OCI-LY7 (cell line): ENCODE data around the gene C16orf46. TPM values are rescaled to one million over a fixed set of nuclear protein-coding genes. Genes with fewer than 3 reads are reported as not detected.
A peak's percentile ranks its signal among the peaks of the same experiment; 100 is the strongest.

Source experiments
- BruUV-seq: library from RNA; stranded (reverse); fragments of 400-500 nt; replicated peaks from 2 replicates; lab custom pipeline; 2021; lab: Mats Ljungman, UMichigan
- CTCF ChIA-PET: fragments of 300-600 bp; sonication (Branson Sonifier 250); formaldehyde crosslinking; loops from one replicate; lab custom pipeline; 2022; ENCODE audit warnings: antibody characterized with exemption; ENCODE audit not compliant: unreplicated experiment; lab: Charles Lee
- POLR2A ChIA-PET: fragments of 300-600 bp; sonication (Branson Sonifier 250); formaldehyde crosslinking; loops from one replicate; lab custom pipeline; 2022; ENCODE audit warnings: antibody characterized with exemption; lab: Charles Lee
- DNase-seq: peaks from one replicate; pipeline ENCODE4 v3.0.0-alpha.2; 2015; ENCODE audit warnings: low spot score
- H2AFZ ChIP-seq: fragments of 200-600 bp; sonication (generic), shearing (Covaris generic); 2 replicates; pipeline ENCODE4 v1.6.1; 2014; ENCODE audit warnings: mild to moderate bottlenecking, antibody characterized with exemption, low read length, moderate library complexity
- H3K27ac ChIP-seq: fragments of 200-600 bp; sonication (generic); 2 replicates; pipeline ENCODE4 v1.5.1; 2014; ENCODE audit warnings: mixed run types, low read depth, mild to moderate bottlenecking, moderate library complexity, low read length, inconsistent platforms; ENCODE audit not compliant: poor library complexity, severe bottlenecking
- H3K36me3 ChIP-seq: fragments of 200-600 bp; sonication (generic); 2 replicates; pipeline ENCODE4 v1.6.1; 2014; ENCODE audit warnings: mild to moderate bottlenecking, antibody characterized with exemption, low read length, moderate library complexity, mixed read lengths; ENCODE audit not compliant: insufficient read depth
- H3K4me1 ChIP-seq: fragments of 200-600 bp; sonication (generic); 2 replicates; pipeline ENCODE4 v1.5.1; 2014; ENCODE audit warnings: mild to moderate bottlenecking, low read length; ENCODE audit not compliant: insufficient read depth, poor library complexity, severe bottlenecking
- H3K4me2 ChIP-seq: fragments of 200-600 bp; sonication (generic); 2 replicates; pipeline ENCODE4 v1.6.1; 2014; ENCODE audit warnings: mild to moderate bottlenecking, low read length
- H3K4me3 ChIP-seq: fragments of 200-600 bp; sonication (generic); 2 replicates; pipeline ENCODE4 v1.5.1; 2014; ENCODE audit warnings: mild to moderate bottlenecking, low read depth, low read length; ENCODE audit not compliant: poor library complexity, severe bottlenecking
- H3K79me2 ChIP-seq: fragments of 200-600 bp; sonication (generic); 2 replicates; pipeline ENCODE4 v1.6.1; 2016; ENCODE audit warnings: low read depth, mild to moderate bottlenecking, low read length, moderate library complexity, mixed read lengths; ENCODE audit not compliant: insufficient read depth
- H3K9me2 ChIP-seq: fragments of 200-600 bp; sonication (generic); 2 replicates; pipeline ENCODE4 v1.6.1; 2016; ENCODE audit warnings: mild to moderate bottlenecking, low read length, mixed read lengths; ENCODE audit not compliant: insufficient read depth
- H3K9me3 ChIP-seq: fragments of 200-600 bp; sonication (generic); 2 replicates; pipeline ENCODE4 v1.6.1; 2014; ENCODE audit warnings: mild to moderate bottlenecking, mixed run types, low read length, mixed read lengths
- H4K20me1 ChIP-seq: fragments of 200-600 bp; sonication (generic); 2 replicates; pipeline ENCODE4 v1.6.1; 2014; ENCODE audit warnings: mild to moderate bottlenecking, antibody characterized with exemption, low read length, moderate library complexity, mixed read lengths; ENCODE audit not compliant: insufficient read depth
- EZH2phosphoT487 ChIP-seq: fragments of 200-600 bp; sonication (generic); IDR thresholded peaks from 2 replicates; pipeline ENCODE4 v1.6.1; 2018; ENCODE audit warnings: low read depth, borderline replicate concordance, mild to moderate bottlenecking, mixed run types, antibody characterized with exemption, low read length, moderate library complexity, mixed read lengths
- intact Hi-C: fragments of 100-400 bp; cut with micrococcal nuclease; formaldehyde crosslinking; loops from one replicate; pipeline ENCODE4 v1.10.0; 2022; ENCODE audit not compliant: unreplicated experiment
- total RNA-seq, 2 experiments: library from RNA; depleted of rRNA in 1 of 2; stranded (reverse); fragments of >200 nt in 1 of 2; shearing (Covaris generic) in 1 of 2; gene quantifications; 2 replicates each; pipeline ENCODE4 v1.2.3, GENCODE V29; 2014 to 2022
- TF ChIP-seq, protein P1 (sequence below): fragments of 200-600 bp; sonication (generic); conservative IDR thresholded peaks from 2 replicates; pipeline ENCODE4 v1.5.1; 2014; ENCODE audit warnings: mild to moderate bottlenecking, antibody characterized with exemption, low read length, moderate library complexity, mixed read lengths

Gene C16orf46
- total RNA-seq, 2 experiments from 2014 or later, result 0.69 to 1.2 TPM

DNA sequence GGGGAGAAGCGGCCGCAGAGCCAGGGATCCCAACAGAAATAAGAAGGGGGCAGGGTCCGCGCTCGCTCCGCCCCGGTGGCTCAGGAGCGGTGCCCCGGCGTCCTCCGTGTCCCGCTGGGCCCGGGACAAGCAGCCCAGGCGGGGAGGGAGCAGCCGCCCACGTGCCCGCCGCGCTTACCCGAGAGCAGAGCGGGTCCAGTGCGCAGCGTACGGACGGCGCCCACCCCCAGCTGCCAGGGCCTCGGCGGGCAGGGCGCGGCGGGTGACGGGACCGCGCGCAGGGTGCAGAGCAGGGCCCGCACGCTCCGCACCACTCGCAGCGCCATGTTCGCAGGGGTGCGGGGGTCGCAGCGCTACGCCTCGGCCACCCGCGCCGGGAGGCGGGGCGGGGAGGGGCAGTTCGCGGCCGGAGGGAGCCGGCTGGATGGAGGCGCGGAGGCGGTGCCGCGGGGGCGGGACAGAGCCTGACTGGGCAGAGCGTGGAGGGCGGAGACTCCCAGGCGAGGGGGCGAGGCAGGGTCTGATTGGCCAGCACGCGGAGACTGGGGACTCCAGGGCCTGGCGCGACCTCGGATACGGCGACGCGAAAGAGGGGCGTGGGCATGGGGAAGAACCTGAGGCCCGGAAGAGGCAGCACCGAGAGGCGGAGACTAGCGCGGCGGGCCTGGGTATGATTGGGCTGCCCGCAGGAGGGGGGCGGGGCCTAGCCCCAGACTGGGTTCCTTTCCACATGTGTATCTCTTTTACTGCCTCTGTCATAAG is 19.1 kb upstream of the C16orf46 start, which contains the start of gene GCSH:
TSS of gene GCSH (minus strand) at position 443 of the 762 bp plus-strand sequence. CDS start at position 326, 117 bp downstream.
- POLR2A ChIA-PET, result no interaction called here
- peaks cover 3% of the 10 kb centered on the region; the same call in 1 of the 2 replicates for H3K36me3 ChIP-seq
- peak within 1 kb of the TSS; percentile 75 for H2AFZ ChIP-seq
- peaks cover 23% of the 10 kb centered on the region for H3K4me1 ChIP-seq
- CTCF ChIA-PET, result no interaction called here
- intact Hi-C loops, result loop anchor here (1.0 to 10.0 kb wide), 3 partner anchors 61 to 219 kb away; partner anchors contain the start of genes ATMIN, CMC2 and GAN
- H3K79me2 ChIP-seq, result peaks cover 26% of the 10 kb centered on the region; the same call in 1 of the 2 replicates
- no peaks in the 10 kb centered on the region for H4K20me1 ChIP-seq
- H3K27ac ChIP-seq, result no peak within 1 kb of the TSS
- no peaks in the 10 kb centered on the region for H3K9me3 ChIP-seq
- TF ChIP-seq, protein P1, sequence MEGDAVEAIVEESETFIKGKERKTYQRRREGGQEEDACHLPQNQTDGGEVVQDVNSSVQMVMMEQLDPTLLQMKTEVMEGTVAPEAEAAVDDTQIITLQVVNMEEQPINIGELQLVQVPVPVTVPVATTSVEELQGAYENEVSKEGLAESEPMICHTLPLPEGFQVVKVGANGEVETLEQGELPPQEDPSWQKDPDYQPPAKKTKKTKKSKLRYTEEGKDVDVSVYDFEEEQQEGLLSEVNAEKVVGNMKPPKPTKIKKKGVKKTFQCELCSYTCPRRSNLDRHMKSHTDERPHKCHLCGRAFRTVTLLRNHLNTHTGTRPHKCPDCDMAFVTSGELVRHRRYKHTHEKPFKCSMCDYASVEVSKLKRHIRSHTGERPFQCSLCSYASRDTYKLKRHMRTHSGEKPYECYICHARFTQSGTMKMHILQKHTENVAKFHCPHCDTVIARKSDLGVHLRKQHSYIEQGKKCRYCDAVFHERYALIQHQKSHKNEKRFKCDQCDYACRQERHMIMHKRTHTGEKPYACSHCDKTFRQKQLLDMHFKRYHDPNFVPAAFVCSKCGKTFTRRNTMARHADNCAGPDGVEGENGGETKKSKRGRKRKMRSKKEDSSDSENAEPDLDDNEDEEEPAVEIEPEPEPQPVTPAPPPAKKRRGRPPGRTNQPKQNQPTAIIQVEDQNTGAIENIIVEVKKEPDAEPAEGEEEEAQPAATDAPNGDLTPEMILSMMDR, result no peak
- TF ChIP-seq EZH2phosphoT487, result no peak
- H3K9me2 ChIP-seq, result no peaks in the 10 kb centered on the region
- peak within 1 kb of the TSS; percentile 88 for H3K4me3 ChIP-seq
- no TSS peak for BruUV-seq
- peak within 1 kb of the TSS; percentile 78 for H3K4me2 ChIP-seq
- DNase-seq, result peak; percentile 99

DNA sequence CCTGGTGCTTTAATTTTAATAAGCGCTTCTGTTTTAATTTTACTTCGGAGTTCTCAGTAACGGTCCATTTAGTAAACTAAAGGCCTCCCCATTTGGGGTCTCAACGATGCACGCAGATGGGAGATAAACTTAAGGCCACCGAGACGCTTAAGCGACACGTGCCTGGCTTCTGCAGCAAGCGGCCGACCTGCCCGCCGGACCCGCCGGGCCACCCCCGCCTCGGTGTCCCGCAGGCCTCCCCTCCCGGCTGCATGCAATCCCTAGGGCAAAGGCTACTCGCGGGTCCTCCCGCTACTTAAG is 18.6 kb upstream of the C16orf46 start:
- Histone ChIP-seq H3K9me2 (no peaks in the 10 kb centered on the region), H2AFZ (peak overlapping the region; percentile 71), H3K9me3 (no peaks in the 10 kb centered on the region), H3K79me2 (peaks cover 30% of the 10 kb centered on the region; the same call in 1 of the 2 replicates), H3K4me2 (peak overlapping the region; percentile 78), H3K4me3 (peak overlapping the region; percentile 88), H3K36me3 (peaks cover 6% of the 10 kb centered on the region; the same call in 1 of the 2 replicates), H4K20me1 (no peaks in the 10 kb centered on the region), H3K27ac (no peak overlapping the region), H3K4me1 (peaks cover 23% of the 10 kb centered on the region)
- intact Hi-C loops, result loop anchor here (10.0 kb wide), 1 partner anchor 219 kb away; the partner anchor contains the start of gene GAN
- ChIA-PET POLR2A (interaction anchor here (1.6 kb wide), 1 partner anchor 12 kb away, joined by 4 read pairs; no protein-coding TSS in a partner anchor), CTCF (no interaction called here)
- TF ChIP-seq EZH2phosphoT487, result no peak
- TF ChIP-seq, protein P1, result no peak
- no TSS peak for BruUV-seq
- no peak for DNase-seq
